Panc1 (cell line): ENCODE results near the gene INVS. TPM values are rescaled to one million over a fixed set of nuclear protein-coding genes. Genes with fewer than 3 reads are reported as not detected.
"Not testable (repeated sequence)": the region's sequence is repeated elsewhere in the genome, so short reads cannot be mapped to it uniquely, and the experiment has no call there.

Experiments
- ATAC-seq: fragments of 200-7000 bp; cut with Tn5 transposase; 2 replicates; pipeline ENCODE4 v1.9.1; 2020; ENCODE audit warnings: mild to moderate bottlenecking, moderate library complexity
- BruUV-seq: library from RNA; stranded (reverse); fragments of 400-500 nt; replicated peaks from 2 replicates; lab custom pipeline; 2021; lab: Mats Ljungman, UMichigan
- CTCF ChIA-PET: fragments of 300-600 bp; sonication (Branson Sonifier 250); formaldehyde crosslinking; loops from one replicate; lab custom pipeline; 2022; ENCODE audit warnings: antibody characterized with exemption; lab: Charles Lee
- POLR2A ChIA-PET: fragments of 300-600 bp; sonication (Branson Sonifier 250); formaldehyde crosslinking; loops from one replicate; lab custom pipeline; 2022; ENCODE audit warnings: antibody characterized with exemption; lab: Charles Lee
- DNase-seq: peaks from one replicate; pipeline ENCODE4 v3.0.0-alpha.2; 2010; ENCODE audit warnings: low read depth, low spot score
- H3K27ac ChIP-seq: 2 replicates; pipeline ENCODE4 v1.5.1; 2011; ENCODE audit warnings: mild to moderate bottlenecking, low read length, inconsistent platforms
- H3K27me3 ChIP-seq: fragments of 200-500 bp; sonication (Bioruptor generic); 2 replicates; pipeline ENCODE4 v1.6.0; 2014; ENCODE audit warnings: low read length, inconsistent platforms; ENCODE audit not compliant: control insufficient read depth, insufficient read depth
- H3K36me3 ChIP-seq: fragments of 200-500 bp; sonication (Bioruptor generic); 2 replicates; pipeline ENCODE4 v1.5.1; 2014; ENCODE audit warnings: inconsistent platforms, mild to moderate bottlenecking, low read length, moderate library complexity; ENCODE audit not compliant: control insufficient read depth, insufficient read depth
- H3K4me1 ChIP-seq: 2 replicates; pipeline ENCODE4 v1.5.1; 2011; ENCODE audit warnings: inconsistent platforms, mild to moderate bottlenecking, low read length, moderate library complexity; ENCODE audit not compliant: control insufficient read depth, insufficient read depth
- H3K4me3 ChIP-seq, 2 experiments: 2 replicates each; pipeline ENCODE4 v1.5.1; 2011 to 2012; ENCODE audit warnings: low read depth in 2 of 2, low read length in 2 of 2, mild to moderate bottlenecking in 2 of 2, inconsistent platforms in 1 of 2, moderate library complexity in 1 of 2
- H3K9me3 ChIP-seq: fragments of 200-500 bp; sonication (Bioruptor generic); 2 replicates; pipeline ENCODE4 v1.5.1; 2014; ENCODE audit warnings: low read depth, mild to moderate bottlenecking, inconsistent platforms, low read length, moderate library complexity; ENCODE audit not compliant: control insufficient read depth, insufficient read depth
- CTCF ChIP-seq: fragments of 450-650 bp; IDR thresholded peaks from 2 replicates; pipeline ENCODE4 v1.5.1; 2017; ENCODE audit warnings: mild to moderate bottlenecking
- POLR2AphosphoS5 ChIP-seq: IDR thresholded peaks from 2 replicates; pipeline ENCODE4 v1.6.1; 2012; ENCODE audit warnings: mild to moderate bottlenecking, low read depth, low read length, moderate library complexity
- REST ChIP-seq, 2 experiments: IDR thresholded peaks; 2 replicates each; pipeline ENCODE4 v1.6.1; 2011 to 2012; ENCODE audit warnings: low read depth in 2 of 2, control low read depth in 1 of 2, low read length in 1 of 2, mild to moderate bottlenecking in 1 of 2, moderate library complexity in 1 of 2; ENCODE audit not compliant: insufficient read depth in 1 of 2
- SIN3A ChIP-seq: IDR thresholded peaks from 2 replicates; pipeline ENCODE4 v1.6.1; 2012; ENCODE audit warnings: low read depth, mild to moderate bottlenecking, low read length, moderate library complexity, borderline replicate concordance; ENCODE audit not compliant: insufficient read depth
- TCF7L2 ChIP-seq: IDR thresholded peaks from 2 replicates; pipeline ENCODE4 v1.6.1; 2011; ENCODE audit warnings: mild to moderate bottlenecking, low read depth, low read length, inconsistent platforms
- in situ Hi-C: cut with HindIII; loops from 2 replicates; pipeline ENCODE4 v1.10.0; 2016; ENCODE audit warnings: low sequenced_read_pairs, low pct_unique_long_range_greater_than_20kb
- intact Hi-C: fragments of 100-400 bp; cut with micrococcal nuclease; formaldehyde crosslinking; loops from one replicate; pipeline ENCODE4 v1.10.0; 2022; ENCODE audit not compliant: unreplicated experiment
- total RNA-seq: library from RNA; stranded (reverse); gene quantifications from one replicate; pipeline ENCODE4 v1.2.1, GENCODE V29; 2021; ENCODE audit not compliant: unreplicated experiment

The INVS gene
- total RNA-seq, 1 experiment from 2014 or later = 8.2 TPM

- TF ChIP-seq POLR2AphosphoS5 (no peak), SIN3A (no peak), REST (IDR thresholded peaks at IDR 0.05; ENCODE audit: insufficient read depth in 1 of 2, low read depth in 2 of 2, low read length in 1 of 2) (no peak), TCF7L2 (no peak), CTCF (no peak)
- H3K27ac ChIP-seq = no peak overlapping the region
These were observed 7.0 kb upstream of the INVS start for GRCh38 chr9:100092066-100092465.

GRCh38 chr9:100094411-100094810, 4.6 kb upstream of the INVS start:
- in situ Hi-C loops, intact Hi-C loops, H3K36me3 ChIP-seq, BruUV-seq, H3K4me3 ChIP-seq, DNase-seq, CTCF ChIA-PET, H3K4me1 ChIP-seq, H3K9me3 ChIP-seq, H3K27me3 ChIP-seq, H3K27ac ChIP-seq, ATAC-seq, POLR2A ChIA-PET: not testable (repeated sequence)

More at GRCh38 chr9:100092066-100092465, 7.0 kb upstream of the INVS start:
- H3K9me3 ChIP-seq = no peaks in the 10 kb centered on the region
- H3K36me3 ChIP-seq = no peaks in the 10 kb centered on the region
- intact Hi-C loops (no loop called here), in situ Hi-C loops (no loop called here)
- DNase-seq (no peak), ATAC-seq (no peak)
- no peak overlapping the region for H3K4me3 ChIP-seq
- ChIA-PET POLR2A (no interaction called here), CTCF (no interaction called here)
- peaks cover 3% of the 10 kb centered on the region; the same call in 1 of the 2 replicates for H3K4me1 ChIP-seq
- no peaks in the 10 kb centered on the region for H3K27me3 ChIP-seq
- no TSS peak for BruUV-seq

- CTCF ChIA-PET = no interaction called here
- peaks cover 7% of the 10 kb centered on the region; the same call in 1 of the 2 replicates for H3K4me1 ChIP-seq
- no peak for TF ChIP-seq TCF7L2
- no peak for TF ChIP-seq SIN3A
- no peak for TF ChIP-seq CTCF
- no peak for TF ChIP-seq POLR2AphosphoS5
- no peak for TF ChIP-seq REST (IDR thresholded peaks at IDR 0.05; ENCODE audit: insufficient read depth in 1 of 2, low read depth in 2 of 2, low read length in 1 of 2)
- DNase-seq (no peak), ATAC-seq (no peak)
- H3K36me3 ChIP-seq = no peaks in the 10 kb centered on the region
- H3K27me3 ChIP-seq = no peaks in the 10 kb centered on the region
- no peaks in the 10 kb centered on the region for H3K9me3 ChIP-seq
- H3K27ac ChIP-seq = no peak overlapping the region
- POLR2A ChIA-PET = no interaction called here
- H3K4me3 ChIP-seq = no peak overlapping the region
- BruUV-seq = no TSS peak
- intact Hi-C loops = no loop called here
- in situ Hi-C loops = no loop called here
These were observed 2.6 kb upstream of the INVS start for GRCh38 chr9:100096378-100096916.
